ENCODE data around the gene VSTM2B.
"Not testable (repeated sequence)": the region's sequence is repeated elsewhere in the genome, so short reads cannot be mapped to it uniquely, and the experiment has no call there.

The VSTM2B gene

DNA sequence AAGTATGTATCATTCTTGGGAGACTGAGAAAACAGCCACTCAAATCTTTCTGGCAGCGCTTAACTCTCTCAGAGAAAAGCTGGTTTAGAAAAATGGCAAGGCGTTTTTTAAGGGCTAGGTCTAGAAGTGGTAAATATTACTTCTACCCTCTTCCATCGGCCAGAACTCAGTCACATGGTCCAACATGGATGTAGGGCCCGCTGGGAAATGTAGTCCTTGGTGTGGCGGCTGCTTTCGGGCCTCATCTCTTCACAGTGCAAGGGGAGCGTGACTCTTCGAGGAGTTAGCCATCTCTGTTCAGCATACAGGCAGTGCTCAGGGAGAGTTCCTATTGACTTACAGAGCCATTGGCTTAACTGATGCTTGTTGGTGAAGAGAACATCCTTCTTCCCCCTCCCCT lies 6.3 kb downstream of the VSTM2B start:
- no peak for DNase-seq

DNA sequence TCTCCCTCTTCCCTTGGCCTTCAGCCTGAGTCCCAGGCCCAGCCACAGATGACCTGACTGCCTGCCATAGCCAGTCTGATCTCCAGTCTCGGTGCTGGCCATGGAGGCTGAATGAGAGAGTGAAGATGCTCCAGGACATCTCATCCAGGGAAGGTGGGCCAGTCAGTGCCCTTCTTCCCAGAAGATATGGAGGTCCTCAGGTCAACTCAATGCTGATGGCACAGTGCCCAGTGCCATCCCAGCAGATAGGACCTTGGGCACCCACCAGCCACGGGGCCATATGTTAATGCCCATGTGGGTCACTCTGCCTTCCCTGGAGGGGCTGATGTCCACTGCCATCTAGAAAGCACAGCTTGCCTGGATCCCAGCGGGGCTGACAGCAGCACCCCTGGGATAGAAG lies 7.2 kb downstream of the VSTM2B start:
- DNase-seq, result no peak

DNA sequence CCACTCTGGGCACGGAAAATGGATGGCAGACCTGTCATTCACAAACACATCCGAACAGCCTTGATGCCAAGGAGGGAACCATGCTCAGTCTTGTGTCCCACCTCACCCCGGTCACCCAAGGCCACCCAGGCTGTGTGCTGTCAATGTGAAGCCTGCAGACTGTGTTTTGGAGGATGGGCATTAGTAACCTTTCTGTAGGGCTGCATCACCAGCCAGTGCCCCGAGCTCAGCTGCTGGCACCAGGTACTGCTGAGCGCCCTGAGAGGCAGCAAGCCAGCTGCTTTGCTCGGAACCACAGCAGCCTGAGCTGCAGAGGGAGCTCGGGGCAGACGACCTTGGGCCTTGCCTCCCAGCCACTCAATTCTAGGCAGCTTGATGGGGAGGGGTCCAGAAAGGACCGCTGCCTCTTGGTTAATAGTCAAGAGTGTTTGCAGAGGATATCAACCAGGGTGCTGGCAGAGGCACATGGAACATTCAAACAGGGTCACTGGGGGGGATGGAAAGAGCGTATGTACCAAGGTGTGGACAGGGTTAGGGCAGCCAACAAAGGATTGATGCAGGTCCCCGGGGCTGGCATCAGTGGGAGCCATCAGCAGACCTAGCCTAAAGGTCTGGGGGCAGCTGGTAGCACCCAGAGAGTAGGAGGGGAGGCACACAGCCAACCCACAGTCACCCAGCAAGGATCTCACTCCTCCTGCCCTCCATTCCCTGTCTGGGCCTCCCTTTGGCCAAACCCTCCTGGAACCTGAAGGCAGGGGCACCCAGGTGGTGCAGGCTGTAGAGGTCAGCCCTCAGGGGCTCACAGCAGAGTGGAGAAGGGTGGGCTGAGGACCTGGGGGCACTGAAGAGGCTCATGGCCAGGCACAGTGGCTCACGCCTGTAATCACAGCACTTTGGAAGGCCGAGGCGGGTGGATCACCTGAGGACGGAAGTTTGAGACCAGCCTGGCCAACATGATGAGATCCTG lies 8.1 kb downstream of the VSTM2B start:
- DNase-seq, result no peak

DNA sequence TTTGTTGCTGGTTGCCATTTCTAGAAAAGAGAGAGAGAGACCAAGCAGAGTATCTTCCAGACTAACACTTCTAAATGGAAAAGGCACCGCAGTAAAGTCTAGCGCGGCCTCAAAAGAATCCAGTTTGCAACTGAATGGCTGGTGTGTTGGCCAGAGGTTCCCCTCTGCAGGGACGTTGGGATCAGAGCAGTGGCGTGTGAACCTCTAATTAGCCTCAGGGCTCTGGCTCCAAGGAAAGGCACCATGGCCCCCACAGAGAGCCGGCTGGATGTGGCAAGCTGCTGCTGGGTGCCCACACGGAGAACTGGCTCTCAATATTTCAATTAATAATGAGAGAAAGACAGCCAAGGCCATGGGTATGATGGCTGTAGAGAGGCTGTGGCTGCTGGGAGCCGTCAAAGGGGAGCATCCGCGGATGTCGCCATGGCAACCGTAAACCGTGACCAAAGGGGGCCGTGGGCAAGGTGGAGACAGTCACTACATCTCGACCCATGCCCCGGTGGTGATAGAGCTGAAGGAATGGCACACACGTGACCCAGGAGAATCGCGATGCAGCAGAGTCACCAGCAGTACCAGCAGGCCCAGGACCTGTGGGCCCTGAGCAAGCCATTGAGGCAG lies 9.5 kb downstream of the VSTM2B start:
- DNase-seq, result no peak

DNA sequence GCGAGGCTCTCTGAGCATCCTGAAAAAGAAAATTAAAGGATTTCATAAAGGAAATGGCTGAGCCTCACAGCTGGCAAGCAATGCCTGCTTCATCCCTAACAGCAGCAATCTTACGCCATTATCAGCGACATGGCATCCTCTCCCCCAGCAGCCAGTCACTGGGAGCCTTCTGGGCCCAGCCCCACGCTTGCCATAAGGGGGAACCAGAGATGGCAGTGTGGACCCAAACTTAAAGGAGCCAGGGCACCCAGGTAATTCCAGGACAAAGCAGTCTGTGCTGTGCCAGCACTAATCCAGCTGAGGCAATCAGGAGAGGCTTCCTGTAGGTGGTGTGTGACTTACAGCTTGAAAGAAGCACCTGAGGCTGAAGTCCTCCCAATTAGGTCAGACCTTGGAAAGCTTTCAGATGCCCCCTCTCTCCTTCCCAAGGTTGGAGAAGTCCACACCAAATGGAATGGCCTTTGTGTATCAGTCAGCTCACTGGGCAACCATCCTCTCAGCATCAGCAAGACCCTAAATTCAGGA lies 10.3 kb downstream of the VSTM2B start:
- no peak for DNase-seq

DNA sequence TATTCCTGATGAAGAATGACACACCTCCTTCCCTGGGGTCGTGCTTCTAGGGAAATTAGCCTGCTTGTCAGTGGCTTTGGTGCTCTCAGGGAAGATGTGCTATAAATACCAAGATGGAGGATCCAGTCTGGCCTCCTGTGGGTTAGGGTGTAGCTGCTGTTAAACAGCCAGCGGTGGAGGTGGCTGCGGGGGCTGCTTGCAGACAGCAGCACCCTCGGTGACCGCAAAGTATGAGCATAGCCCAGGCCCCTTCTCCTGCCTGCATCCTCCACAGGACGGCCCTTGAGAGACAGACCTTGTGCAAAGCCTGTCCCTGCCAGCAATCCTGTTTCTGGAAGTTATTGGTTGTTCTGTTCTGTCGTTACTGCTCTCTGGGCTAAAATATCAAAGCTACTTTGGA lies 11.4 kb downstream of the VSTM2B start:
- DNase-seq, result no peak

DNA sequence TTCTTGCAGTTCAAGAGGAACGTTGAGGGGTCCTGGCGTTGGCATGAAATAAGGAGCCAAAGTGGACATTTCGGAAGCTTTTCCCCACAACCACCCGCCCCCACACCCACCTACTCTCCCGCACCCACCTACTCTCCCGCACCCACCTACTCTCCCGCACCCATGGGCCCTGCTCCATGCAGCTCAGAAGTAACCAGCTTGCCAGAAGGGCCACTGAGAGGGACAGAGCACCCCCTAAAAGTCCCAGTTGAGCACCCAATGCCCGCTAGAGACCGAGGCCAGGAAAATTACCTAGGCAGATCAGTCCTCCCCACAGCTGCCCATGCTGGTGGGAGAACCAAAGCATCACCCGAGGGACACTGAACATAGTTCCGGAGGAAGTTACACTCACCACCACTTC lies 11.8 kb downstream of the VSTM2B start:
- DNase-seq, result no peak

DNA sequence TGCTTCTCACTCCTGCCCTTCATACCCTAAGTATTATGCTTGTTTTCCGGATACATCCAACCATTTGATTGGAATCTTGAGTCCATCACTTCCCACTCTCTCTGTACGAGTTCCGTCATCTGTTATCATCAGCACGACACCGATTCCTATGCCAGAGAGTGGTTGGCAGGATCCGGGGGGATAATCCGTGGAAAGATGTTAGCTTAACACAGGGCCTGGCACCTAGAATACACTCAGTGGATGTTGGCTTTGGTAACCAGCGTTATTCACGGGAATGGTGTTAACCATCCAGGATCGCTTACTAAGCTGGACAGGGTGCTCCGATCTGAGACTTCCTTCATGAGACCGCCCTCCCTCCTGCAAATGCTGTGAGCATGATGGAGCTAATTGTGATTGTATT lies 12.4 kb downstream of the VSTM2B start:
- no peak for DNase-seq

DNA sequence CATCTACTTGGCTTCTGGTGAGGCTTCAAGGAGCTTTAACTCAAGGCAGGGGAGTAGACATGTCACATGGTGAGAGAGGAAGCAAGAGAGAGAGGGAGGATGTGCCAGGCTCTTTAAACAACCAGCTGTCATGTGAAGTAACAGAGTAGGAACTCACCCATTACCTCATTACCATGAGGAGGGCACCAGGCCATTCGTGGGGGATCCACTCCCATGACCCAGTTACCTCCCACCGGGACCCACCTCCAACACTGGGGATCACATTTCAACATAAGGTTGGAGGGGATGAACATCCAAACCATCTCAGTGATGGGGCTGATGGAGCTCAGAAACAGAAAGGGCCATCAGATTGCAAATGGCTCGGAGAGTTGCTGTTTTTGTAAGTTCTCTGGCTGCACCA lies 12.9 kb downstream of the VSTM2B start:
- no peak for DNase-seq

DNA sequence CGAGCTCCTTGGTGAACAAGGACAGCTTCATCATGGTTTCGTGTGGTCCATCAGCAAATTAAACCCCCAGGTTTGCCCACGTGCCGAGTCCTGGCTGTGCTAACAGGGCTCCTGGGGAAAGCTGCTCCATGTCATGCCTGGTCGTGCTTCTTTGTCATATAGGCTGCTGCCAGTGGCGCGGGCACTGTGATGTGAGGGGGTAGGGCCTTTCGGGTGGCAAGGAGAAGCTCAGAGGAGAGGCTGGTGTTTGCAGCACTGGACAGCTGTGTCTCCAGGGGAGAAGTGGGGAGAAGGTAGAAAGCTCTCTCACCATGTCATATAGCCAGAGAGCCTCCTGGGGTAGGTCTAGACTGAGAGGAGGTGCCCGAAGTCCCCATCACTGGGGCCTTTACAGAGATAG lies 13.3 kb downstream of the VSTM2B start:
- DNase-seq, result no peak

DNA sequence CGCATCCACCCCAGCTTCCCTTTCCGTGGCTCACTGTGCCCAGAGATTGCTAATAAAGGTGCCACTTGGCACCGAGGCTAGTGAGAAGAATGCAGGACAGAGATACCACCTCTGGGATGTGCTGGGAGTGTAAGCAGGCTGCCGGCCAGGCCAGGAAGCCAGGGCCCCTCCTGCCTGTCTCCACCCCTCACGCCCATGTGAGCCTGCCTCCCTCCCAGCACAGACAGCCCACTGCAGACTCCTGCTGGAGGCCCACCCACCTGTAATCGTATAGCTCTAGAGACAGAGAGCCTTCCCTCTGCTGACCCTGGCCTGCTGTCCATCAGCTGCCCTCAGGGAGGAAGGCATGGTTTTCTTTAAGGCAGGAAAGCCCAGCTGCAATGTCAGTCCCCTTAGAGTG lies 13.9 kb downstream of the VSTM2B start:
- no peak for DNase-seq

GRCh38 chr19:29540114-29540513 lies 14.3 kb downstream of the VSTM2B start:
- DNase-seq, result no peak

GRCh38 chr19:29541473-29542253 lies 15.9 kb downstream of the VSTM2B start:
- no peak for DNase-seq

- DNase-seq, result no peak
These were observed 16.5 kb downstream of the VSTM2B start for GRCh38 chr19:29542327-29542726.

GRCh38 chr19:29542776-29543175 lies 17.0 kb downstream of the VSTM2B start:
- no peak for DNase-seq

DNA sequence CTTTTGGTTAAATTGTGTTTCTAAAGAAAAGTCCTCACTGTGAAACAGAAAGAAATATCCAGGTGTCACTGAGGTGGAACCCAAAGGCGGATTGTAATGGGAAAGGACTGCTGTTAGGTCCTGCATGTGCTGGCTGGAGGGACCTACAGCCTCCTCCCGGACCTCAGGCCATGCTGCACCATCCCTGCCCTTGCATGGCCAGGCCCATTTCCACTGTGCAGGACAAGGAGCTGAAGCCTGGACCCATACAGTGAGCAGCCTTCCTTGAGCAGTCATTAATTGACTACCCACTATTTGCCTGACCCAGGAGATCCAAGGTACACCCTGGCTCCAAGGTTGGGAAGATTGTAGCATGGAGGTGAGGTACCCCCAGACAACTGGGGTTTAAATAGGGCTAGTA lies 17.6 kb downstream of the VSTM2B start:
- DNase-seq, result no peak

DNA sequence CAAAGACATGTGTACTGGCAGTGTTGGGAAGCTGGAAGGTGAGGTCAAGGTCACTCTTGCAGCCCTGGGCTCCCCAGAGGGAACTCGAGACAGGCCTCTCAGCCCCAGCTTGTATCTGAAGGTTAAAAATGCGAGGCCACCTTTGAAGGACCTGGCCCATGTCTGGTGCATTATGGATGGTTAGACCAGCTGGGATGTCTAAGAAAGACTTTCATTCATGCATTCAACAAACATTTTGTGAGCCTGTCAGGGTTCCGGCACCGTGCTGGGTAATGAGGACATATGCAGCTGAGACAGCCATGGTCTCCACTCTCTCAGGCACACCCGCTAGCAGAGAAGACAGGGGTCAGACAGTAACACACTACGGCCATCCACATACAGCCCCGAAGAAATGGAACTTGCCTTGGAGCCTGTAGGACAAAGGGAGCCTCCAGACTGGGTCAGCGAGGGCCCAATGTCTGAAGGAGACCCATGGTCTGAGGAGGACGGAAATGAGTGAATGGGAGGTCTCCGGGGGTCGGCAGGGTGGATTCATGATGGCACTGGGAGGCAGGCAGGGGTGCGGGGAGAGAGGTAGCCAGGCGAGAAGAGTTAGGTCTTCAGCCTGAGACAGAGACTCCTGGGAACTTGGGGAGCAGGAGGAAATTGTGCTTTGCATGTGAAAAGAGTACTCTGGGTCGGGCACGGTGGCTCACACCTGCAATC lies 19.0 kb downstream of the VSTM2B start:
- DNase-seq, result no peak

DNA sequence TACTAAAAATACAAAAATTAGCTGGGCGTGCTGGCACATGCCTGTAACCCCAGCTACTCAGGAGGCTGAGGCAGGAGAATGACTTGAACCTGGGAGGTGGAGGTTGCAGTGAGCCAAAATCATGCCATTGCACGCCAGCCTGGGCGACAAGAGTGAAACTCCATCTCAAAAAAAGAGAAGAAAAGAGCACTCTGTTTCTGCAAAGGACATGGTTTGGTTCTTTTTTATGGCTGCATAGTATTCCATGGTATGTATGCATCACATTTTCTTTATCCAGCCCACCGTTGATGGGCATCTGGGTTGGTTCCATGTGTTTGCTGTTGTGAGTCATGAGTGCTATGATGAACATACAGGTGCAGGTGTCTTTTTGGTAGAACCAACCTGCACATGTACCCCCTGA lies 19.7 kb downstream of the VSTM2B start:
- DNase-seq, result not testable (repeated sequence)

DNA sequence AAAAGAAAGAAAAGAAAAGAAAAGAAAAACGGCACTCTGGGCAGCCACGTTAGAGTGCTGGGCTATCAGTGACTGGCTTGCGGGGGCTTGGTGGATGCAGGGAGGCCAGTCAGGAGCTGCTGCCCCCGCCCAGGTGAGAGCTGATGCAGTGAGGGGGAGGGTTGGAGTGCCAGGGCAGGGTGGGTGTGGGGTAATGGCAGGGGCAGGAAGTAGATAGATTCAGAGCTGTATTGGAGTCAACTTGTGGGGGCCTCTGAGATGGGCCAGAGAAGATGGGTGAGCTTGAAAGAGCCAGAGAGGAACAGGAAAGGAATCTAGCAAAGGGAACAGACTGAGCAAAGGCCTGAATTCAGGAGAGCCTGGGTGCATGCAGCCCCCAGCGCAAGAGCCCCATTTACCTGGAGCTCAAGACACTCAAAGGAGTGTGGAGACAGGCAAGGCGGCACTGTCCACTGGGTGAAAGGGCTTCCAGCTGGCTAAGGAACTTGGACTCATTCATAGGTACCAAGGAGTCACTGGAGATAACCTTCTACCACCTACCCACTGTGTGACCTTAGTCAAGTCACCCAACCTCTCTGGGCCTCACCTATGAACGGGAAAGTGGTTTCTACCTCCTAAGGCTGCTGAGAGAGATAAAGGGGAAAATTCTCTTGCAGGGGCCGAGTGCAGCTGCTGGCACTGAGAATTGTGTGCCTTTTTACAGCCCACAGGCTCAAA lies 20.2 kb downstream of the VSTM2B start:
- no peak for DNase-seq

- no peak for DNase-seq
These were observed 20.9 kb downstream of the VSTM2B start for GRCh38 chr19:29546583-29547190.

- DNase-seq, result no peak
These were observed 21.7 kb downstream of the VSTM2B start for GRCh38 chr19:29547361-29547960.
